Hematopoietic multipotent progenitor cell treated with erythropoietin and hydrocortisone succinate and interleukin-3 and kit ligand, for 15 days (in vitro differentiated cells): ENCODE measurements around the gene ROBO1.

Experiments used
- DNase-seq: peaks from one replicate; pipeline ENCODE4 v3.0.0-alpha.2; 2015; ENCODE audit warnings: low spot score

Gene ROBO1

DNA sequence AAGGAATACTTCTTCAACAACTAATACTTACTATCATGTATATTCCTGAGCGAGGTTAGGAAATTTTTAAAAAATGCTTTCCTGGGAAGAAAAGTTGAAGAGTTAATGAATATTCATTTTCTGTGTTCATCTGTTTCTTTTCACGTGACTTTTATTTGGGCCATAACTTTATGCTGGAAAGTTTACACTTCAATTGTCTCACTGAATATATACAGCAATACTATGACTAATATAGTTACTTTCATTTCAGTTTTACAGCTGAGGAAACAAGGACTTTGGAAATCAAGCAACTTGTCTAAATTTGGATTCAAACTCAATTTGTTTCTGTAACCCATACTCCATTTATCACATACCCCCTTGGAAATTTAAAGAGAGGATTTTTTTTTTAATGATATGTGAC lies 894.2 kb downstream of the ROBO1 start:
- no peak for DNase-seq

DNA sequence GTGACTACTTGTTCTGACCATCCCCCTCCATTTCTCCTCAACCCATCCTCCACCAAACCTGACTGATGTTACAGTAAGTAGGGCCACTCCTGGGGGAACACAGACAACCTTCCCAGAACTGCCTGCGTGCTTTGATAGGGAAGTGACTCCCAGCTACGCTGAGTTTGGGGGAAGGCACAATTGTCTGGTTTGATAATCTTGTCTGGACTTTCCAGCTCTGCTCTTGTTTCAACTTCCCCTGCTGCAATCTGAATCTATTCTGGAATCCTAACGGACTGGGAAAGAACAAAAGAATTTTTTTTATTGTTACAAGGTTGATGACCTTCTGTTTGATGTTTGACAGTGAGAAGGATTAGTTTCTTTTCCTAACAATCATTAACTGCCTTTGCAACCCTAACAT lies 895.6 kb downstream of the ROBO1 start:
- no peak for DNase-seq

- no peak for DNase-seq
These were observed 896.8 kb downstream of the ROBO1 start for GRCh38 chr3:78871048-78871447.

- DNase-seq, result no peak
These were observed 897.3 kb downstream of the ROBO1 start for GRCh38 chr3:78870484-78870883.

- DNase-seq, result no peak
These were observed 899.2 kb downstream of the ROBO1 start for GRCh38 chr3:78868570-78868969.

- DNase-seq, result no peak
These were observed 900.1 kb downstream of the ROBO1 start for GRCh38 chr3:78867409-78868372.

DNA sequence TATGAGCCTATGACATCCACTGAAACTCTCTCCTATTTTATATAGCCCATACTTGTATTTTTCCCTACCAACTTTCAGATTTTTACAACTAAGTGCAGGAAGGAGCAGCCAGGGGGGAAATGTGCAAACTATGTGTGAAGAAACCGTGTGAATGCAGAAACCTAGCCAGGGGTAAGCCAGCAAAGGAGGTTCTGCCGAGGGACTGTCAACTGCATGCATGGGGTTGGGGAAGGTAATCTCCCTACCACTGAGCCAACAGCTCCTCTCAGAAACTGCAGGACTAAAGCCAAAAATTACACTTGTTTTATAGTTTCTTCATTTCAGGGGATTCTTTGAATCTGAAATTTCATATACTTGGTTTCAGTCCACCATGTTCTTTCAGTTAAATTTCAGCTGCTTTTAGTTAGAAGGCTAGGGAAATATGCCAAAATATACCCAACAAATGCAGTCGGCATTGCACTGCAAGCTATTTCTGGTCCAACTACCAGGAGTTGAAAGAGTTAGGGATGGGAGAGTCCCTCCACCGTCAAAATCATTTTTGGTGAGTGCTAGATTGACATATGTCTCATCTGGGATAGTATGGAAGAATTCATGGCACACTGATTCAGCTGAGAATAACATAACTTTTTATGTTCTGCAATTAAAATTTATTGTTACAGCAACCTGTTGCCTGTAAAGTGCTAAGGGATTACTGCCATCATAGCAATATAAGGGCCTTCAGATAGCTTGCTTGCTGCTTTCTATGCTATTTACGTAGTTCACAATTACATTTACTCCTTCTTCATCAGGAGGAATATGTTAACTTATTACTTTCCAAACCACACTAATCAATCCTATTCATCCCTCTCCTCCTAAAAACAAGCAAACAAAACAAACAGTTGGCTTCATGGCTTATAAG lies 904.2 kb downstream of the ROBO1 start:
- no peak for DNase-seq

- no peak for DNase-seq
These were observed 906.6 kb downstream of the ROBO1 start for GRCh38 chr3:78861156-78861555.

DNA sequence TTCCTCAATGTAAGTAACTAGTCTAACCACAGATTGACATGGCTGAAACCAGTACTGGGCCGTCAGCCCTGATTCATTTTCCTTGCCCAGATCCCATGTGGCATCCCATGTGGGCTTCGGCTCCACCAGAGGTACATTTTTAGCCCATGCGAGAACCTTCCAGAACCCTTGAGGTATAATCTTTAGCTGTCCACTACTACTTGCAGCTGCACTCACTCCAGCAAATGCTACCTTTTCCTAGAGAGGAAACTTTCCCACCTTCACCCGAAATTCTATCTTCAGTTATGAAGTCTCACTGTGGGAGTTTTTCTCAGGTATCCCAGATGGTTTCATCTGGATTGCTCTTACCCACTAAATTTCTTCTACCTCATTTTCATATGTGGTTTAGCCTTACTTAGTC lies 907.2 kb downstream of the ROBO1 start:
- DNase-seq, result no peak

DNA sequence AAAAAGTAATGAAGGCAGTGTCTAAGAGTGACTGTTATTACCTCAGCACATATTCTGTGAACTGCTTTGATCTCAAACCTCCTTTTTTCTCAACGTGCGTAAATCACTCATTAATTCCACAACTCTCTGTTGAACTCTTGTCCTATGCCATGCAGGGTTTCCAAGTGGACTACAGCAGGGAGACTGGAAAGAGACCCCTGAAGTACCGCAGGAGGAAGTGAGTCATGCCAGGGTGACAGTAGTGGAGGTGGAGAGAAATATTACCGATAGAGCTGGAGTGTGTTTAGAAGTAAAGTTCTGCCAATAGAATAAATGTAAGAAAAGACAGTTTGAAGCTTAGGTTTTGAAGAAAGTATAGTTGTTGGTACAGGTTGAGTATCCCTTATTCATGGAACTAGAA lies 908.9 kb downstream of the ROBO1 start:
- no peak for DNase-seq

GRCh38 chr3:78858174-78858573 lies 909.6 kb downstream of the ROBO1 start:
- no peak for DNase-seq

DNA sequence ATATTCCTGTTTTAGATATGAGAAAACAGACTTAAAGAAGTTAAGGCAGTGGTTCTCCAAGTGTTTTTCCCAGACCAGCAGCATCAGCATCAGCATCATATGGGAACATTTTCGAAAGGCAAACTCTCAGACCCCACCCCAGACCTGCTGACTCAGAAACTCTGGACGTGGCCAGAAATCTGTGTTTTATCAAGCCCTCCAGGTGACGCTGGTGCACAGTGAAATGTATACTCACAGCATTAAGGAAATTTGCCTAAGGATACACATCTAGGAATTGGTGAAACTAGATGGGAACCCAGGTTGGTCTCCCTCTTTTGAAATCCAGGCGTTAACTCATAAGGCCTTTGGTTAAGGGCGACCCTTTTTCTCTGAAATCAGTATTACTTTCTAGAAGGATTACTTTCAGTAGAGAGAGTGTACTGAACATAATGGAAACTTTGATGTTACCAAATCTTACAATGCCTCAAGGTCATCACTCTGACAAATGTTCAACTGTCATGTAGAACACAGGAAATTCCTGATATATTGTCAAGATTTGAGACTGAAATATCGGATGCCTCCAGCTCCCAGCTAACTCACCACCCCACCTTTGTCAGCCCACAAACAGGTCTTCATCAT lies 910.2 kb downstream of the ROBO1 start:
- DNase-seq, result no peak

- no peak for DNase-seq
These were observed 911.6 kb downstream of the ROBO1 start for GRCh38 chr3:78856164-78856563.

DNA sequence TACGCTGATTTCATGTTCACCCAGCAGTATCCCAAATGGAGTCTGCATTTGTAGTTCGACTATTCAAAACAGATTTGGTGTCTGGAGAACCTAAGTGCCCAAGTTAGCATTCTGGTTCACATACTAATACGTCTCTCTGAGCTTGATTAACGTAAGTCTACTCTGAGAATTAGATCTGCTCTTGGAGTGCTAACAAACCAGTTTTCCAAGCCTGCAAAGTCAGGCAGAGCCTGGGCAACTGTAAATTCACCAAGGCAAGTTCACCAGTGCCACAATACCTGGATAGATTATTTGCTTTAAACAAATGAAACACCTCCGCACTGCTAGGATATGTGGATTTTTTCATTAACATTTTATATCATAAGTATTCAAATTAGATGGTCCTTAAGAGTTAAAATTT lies 912.6 kb downstream of the ROBO1 start:
- no peak for DNase-seq

DNA sequence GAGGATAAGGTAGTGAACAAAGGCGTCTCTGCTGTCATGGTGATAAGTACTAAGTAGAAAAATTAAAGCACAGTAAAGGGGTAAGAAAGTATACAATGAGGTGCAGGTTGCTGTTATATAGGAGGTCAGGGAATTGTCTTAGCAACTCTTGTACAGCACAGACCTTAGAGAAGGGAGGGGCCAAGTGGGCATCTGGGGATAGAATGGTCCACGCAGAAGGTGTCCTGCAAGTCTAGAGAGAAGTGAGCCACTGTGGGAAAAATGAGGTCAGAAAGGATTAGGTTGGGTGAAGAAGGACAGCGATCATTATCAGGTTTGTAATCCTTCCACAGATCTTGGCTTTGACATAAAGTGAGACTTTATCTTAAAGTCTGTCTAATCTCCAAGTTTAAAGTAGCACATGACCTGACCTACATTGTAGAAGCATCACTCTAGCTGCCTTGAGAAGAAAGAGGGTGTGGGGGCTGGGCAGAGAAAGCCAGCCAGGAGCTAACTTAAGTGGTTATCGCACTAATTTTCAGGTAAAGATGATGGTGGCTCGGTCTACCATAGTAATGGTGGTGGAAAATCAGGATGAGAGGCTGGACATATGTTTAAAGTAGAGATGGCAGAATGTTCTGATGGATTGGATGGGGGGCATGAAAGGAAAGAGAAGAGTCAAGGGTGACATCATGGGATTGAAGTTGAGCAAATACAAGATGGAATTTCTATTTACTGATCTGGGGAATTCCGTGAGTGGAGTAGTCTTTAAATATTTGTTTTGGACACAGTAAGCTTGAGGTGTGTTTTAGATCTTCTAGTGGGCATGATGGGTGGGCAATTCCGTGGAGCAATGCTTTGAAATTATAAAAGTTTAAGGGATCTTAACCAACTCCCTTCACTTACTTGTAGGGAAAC lies 919.2 kb downstream of the ROBO1 start:
- no peak for DNase-seq

GRCh38 chr3:78847603-78848002 lies 920.2 kb downstream of the ROBO1 start:
- no peak for DNase-seq

GRCh38 chr3:78847203-78847602 lies 920.6 kb downstream of the ROBO1 start:
- DNase-seq, result no peak

- DNase-seq, result no peak
These were observed 921.1 kb downstream of the ROBO1 start for GRCh38 chr3:78846718-78847117.

DNA sequence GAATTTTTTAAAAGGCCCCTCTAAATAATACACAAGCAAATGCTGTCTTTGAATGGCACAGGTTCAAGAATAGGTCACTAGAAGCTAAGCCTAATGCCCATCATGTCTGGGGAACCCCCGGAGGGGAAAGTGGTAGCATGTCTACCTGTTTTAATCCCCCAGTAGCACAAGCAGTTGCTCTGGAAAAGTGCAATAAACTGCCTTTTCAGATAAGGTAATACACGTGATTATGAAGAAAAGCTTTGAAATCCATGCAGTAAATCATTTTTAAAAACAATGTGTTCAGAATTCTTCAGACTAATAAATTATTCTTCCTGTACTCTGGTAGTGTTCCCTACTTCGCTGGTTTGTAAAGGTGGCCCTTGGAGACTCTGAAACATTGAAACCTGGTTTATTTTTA lies 922.2 kb downstream of the ROBO1 start:
- DNase-seq, result no peak

- no peak for DNase-seq
These were observed 923.5 kb downstream of the ROBO1 start for GRCh38 chr3:78844307-78844706.

GRCh38 chr3:78839693-78840092 lies 928.1 kb downstream of the ROBO1 start:
- no peak for DNase-seq
